ENCODE measurements around the gene QRICH1.

Gene QRICH1

GRCh38 chr3:49007068-49007770 is 86.7 kb downstream of the QRICH1 start, which contains the start of gene WDR6:
TSS of gene WDR6 (plus strand) at chr3:49007391. CDS start at chr3:49007432, 41 bp downstream.
- TF ChIP-seq FOXP2 (optimal IDR thresholded peaks at IDR 0.05; ENCODE audit: borderline replicate concordance, extremely low read depth, extremely low read length, insufficient read depth) (no peak), TAF1 (IDR thresholded peaks at IDR 0.05; ENCODE audit: borderline replicate concordance, insufficient read depth, low read length) (peak; percentile 58; the same call in 1 of the 2 replicates), POLR2AphosphoS5 (IDR thresholded peaks at IDR 0.05; ENCODE audit: low read depth, low read length) (peak; percentile 66; the same call in 1 of the 2 replicates), SIN3A (IDR thresholded peaks at IDR 0.05; ENCODE audit: borderline replicate concordance, insufficient read depth, low read length) (peak; percentile 80; the same call in 1 of the 2 replicates)
- TF ChIP-seq, protein P1, sequence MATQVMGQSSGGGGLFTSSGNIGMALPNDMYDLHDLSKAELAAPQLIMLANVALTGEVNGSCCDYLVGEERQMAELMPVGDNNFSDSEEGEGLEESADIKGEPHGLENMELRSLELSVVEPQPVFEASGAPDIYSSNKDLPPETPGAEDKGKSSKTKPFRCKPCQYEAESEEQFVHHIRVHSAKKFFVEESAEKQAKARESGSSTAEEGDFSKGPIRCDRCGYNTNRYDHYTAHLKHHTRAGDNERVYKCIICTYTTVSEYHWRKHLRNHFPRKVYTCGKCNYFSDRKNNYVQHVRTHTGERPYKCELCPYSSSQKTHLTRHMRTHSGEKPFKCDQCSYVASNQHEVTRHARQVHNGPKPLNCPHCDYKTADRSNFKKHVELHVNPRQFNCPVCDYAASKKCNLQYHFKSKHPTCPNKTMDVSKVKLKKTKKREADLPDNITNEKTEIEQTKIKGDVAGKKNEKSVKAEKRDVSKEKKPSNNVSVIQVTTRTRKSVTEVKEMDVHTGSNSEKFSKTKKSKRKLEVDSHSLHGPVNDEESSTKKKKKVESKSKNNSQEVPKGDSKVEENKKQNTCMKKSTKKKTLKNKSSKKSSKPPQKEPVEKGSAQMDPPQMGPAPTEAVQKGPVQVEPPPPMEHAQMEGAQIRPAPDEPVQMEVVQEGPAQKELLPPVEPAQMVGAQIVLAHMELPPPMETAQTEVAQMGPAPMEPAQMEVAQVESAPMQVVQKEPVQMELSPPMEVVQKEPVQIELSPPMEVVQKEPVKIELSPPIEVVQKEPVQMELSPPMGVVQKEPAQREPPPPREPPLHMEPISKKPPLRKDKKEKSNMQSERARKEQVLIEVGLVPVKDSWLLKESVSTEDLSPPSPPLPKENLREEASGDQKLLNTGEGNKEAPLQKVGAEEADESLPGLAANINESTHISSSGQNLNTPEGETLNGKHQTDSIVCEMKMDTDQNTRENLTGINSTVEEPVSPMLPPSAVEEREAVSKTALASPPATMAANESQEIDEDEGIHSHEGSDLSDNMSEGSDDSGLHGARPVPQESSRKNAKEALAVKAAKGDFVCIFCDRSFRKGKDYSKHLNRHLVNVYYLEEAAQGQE (IDR thresholded peaks at IDR 0.05; ENCODE audit: insufficient read depth in 1 of 2, low read depth in 2 of 2, low read length in 2 of 2): no peak

- TF ChIP-seq POLR2AphosphoS5 (IDR thresholded peaks at IDR 0.05; ENCODE audit: low read depth, low read length) (no peak), TAF1 (IDR thresholded peaks at IDR 0.05; ENCODE audit: borderline replicate concordance, insufficient read depth, low read length) (no peak), FOXP2 (optimal IDR thresholded peaks at IDR 0.05; ENCODE audit: borderline replicate concordance, extremely low read depth, extremely low read length, insufficient read depth) (no peak), SIN3A (IDR thresholded peaks at IDR 0.05; ENCODE audit: borderline replicate concordance, insufficient read depth, low read length) (no peak)
- TF ChIP-seq, protein P1 (IDR thresholded peaks at IDR 0.05; ENCODE audit: insufficient read depth in 1 of 2, low read depth in 2 of 2, low read length in 2 of 2): no peak
These were observed 87.3 kb downstream of the QRICH1 start for GRCh38 chr3:49006408-49007067.

- TF ChIP-seq SIN3A (IDR thresholded peaks at IDR 0.05; ENCODE audit: borderline replicate concordance, insufficient read depth, low read length): no peak
- TF ChIP-seq, protein P1 (IDR thresholded peaks at IDR 0.05; ENCODE audit: insufficient read depth in 1 of 2, low read depth in 2 of 2, low read length in 2 of 2): no peak
- TF ChIP-seq POLR2AphosphoS5 (IDR thresholded peaks at IDR 0.05; ENCODE audit: low read depth, low read length): no peak
- no peak for TF ChIP-seq FOXP2 (optimal IDR thresholded peaks at IDR 0.05; ENCODE audit: borderline replicate concordance, extremely low read depth, extremely low read length, insufficient read depth)
- TF ChIP-seq TAF1 (IDR thresholded peaks at IDR 0.05; ENCODE audit: borderline replicate concordance, insufficient read depth, low read length): no peak
These were observed 87.9 kb downstream of the QRICH1 start for GRCh38 chr3:49005998-49006397.

DNA sequence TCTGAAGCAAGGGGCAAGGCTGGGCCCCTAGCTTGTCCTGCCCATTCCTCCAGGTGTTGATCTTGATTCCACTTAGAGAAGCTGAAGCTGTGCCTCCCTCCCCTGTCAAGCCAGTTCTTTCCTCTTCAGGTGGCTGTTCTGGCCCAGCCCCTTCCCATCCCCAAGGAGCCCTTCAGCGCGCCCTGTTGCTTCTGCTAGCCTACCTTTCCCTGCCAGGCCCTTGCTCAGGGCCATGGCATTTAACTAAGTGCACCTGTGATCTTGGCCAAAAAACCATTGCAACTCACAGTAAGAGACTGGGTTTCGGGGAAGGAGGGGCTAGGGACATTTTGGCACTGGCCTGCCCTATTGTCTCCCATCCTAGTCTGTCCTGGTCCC is 88.6 kb downstream of the QRICH1 start:
- TF ChIP-seq POLR2AphosphoS5 (IDR thresholded peaks at IDR 0.05; ENCODE audit: low read depth, low read length) (no peak), SIN3A (IDR thresholded peaks at IDR 0.05; ENCODE audit: borderline replicate concordance, insufficient read depth, low read length) (no peak), TAF1 (IDR thresholded peaks at IDR 0.05; ENCODE audit: borderline replicate concordance, insufficient read depth, low read length) (no peak), FOXP2 (optimal IDR thresholded peaks at IDR 0.05; ENCODE audit: borderline replicate concordance, extremely low read depth, extremely low read length, insufficient read depth) (no peak)
- TF ChIP-seq, protein P1 (IDR thresholded peaks at IDR 0.05; ENCODE audit: insufficient read depth in 1 of 2, low read depth in 2 of 2, low read length in 2 of 2): no peak
